B cell (primary cell): ENCODE results near the gene JAG2. TPM values are rescaled to one million over a fixed set of nuclear protein-coding genes. Genes with fewer than 3 reads are reported as not detected.

Source experiments
- ATAC-seq: fragments of 200-7000 bp; cut with Tn5 transposase; one replicate; pipeline ENCODE4 v1.10.0; 2021; ENCODE audit warnings: low read depth, mild to moderate bottlenecking, moderate number of reproducible peaks, moderate library complexity
- CTCF ChIA-PET: fragments of 350-600 bp; sonication (Branson Sonifier 250); formaldehyde crosslinking; loops from one replicate; lab custom pipeline; 2021; ENCODE audit warnings: antibody characterized with exemption, inconsistent platforms; lab: Charles Lee
- POLR2A ChIA-PET: fragments of 350-600 bp; sonication (Branson Sonifier 250); formaldehyde crosslinking; loops from one replicate; lab custom pipeline; 2021; ENCODE audit warnings: antibody characterized with exemption; lab: Charles Lee
- DNase-seq: peaks from one replicate; pipeline ENCODE4 v3.0.0; 2013
- H2AFZ ChIP-seq: 2 replicates; pipeline ENCODE4 v1.6.1; 2012; ENCODE audit warnings: mild to moderate bottlenecking, low read depth, low read length; ENCODE audit not compliant: insufficient read depth, poor library complexity, severe bottlenecking
- H3K27ac ChIP-seq, 2 donors: 1 replicate in 1 of 2; 2 replicates in 1 of 2; pipeline ENCODE4 v1.5.1; 2012 to 2013; ENCODE audit warnings: low read length in 2 of 2, mild to moderate bottlenecking in 2 of 2, moderate library complexity in 1 of 2
- H3K27me3 ChIP-seq, 4 experiments: fragments of 200-600 bp in 1 of 4; sonication (generic) in 1 of 4; replicated peaks in 1 of 4; 1 replicate in 2 of 4; 2 replicates in 2 of 4; pipeline versions ENCODE4 v1.6.1 to v1.7.0; 2013 to 2016; ENCODE audit warnings: low read length in 3 of 4, mild to moderate bottlenecking in 2 of 4, mixed read lengths in 1 of 4, moderate library complexity in 1 of 4; ENCODE audit not compliant: insufficient read depth in 4 of 4, control insufficient read depth in 3 of 4; ENCODE audit errors: control extremely low read depth in 1 of 4
- H3K36me3 ChIP-seq, 2 experiments: replicated peaks in 1 of 2; 1 replicate in 1 of 2; 2 replicates in 1 of 2; pipeline versions ENCODE4 v1.6.1 to v1.7.1; 2013; ENCODE audit warnings: low read length in 1 of 2; ENCODE audit not compliant: insufficient read depth in 2 of 2, control insufficient read depth in 1 of 2; ENCODE audit errors: control extremely low read depth in 1 of 2, extremely low read depth in 1 of 2
- H3K4me1 ChIP-seq, 2 donors: fragments of 200-600 bp in 1 of 2; sonication (generic) in 1 of 2; 1 replicate in 1 of 2; 2 replicates in 1 of 2; pipeline versions ENCODE4 v1.5.1 to v1.6.1; 2013 to 2017; ENCODE audit warnings: low read length in 2 of 2; ENCODE audit not compliant: control insufficient read depth in 2 of 2, insufficient read depth in 2 of 2
- H3K4me2 ChIP-seq: replicated peaks from 2 replicates; pipeline ENCODE3; 2012; ENCODE audit warnings: mild to moderate bottlenecking, low read depth, low read length; ENCODE audit not compliant: poor library complexity, severe bottlenecking
- H3K4me3 ChIP-seq, 5 experiments: fragments of 200-600 bp in 1 of 5; sonication (generic) in 1 of 5; 1 replicate in 3 of 5; 2 replicates in 2 of 5; pipeline versions ENCODE4 v1.5.1 to v1.7.0; 2011 to 2016; ENCODE audit warnings: low read length in 4 of 5, mild to moderate bottlenecking in 4 of 5, low read depth in 2 of 5, control low read depth in 1 of 5, moderate library complexity in 1 of 5; ENCODE audit not compliant: insufficient read depth in 1 of 5; ENCODE audit errors: control extremely low read depth in 1 of 5, extremely low read depth in 1 of 5
- H3K79me2 ChIP-seq: fragments of 200-600 bp; sonication (generic); one replicate; pipeline ENCODE4 v1.6.0; 2016; ENCODE audit warnings: low read length; ENCODE audit not compliant: control insufficient read depth, insufficient read depth
- H3K9ac ChIP-seq: fragments of 200-600 bp; sonication (generic); 2 replicates; pipeline ENCODE4 v1.6.1; 2017; ENCODE audit warnings: mild to moderate bottlenecking, low read length, moderate library complexity
- H3K9me3 ChIP-seq, 3 donors: one replicate each; pipeline versions ENCODE4 v1.6.1 to v1.7.1; 2013; ENCODE audit warnings: low read length in 2 of 3; ENCODE audit not compliant: control insufficient read depth in 2 of 3, insufficient read depth in 1 of 3; ENCODE audit errors: control extremely low read depth in 1 of 3
- H4K20me1 ChIP-seq: 2 replicates; pipeline ENCODE4 v1.6.0; 2012; ENCODE audit warnings: mild to moderate bottlenecking, low read length; ENCODE audit not compliant: insufficient read depth, control insufficient read depth, poor library complexity, severe bottlenecking
- H3K27ac Mint-ChIP-seq: one replicate; pipeline ENCODE4 v1.8.0; 2021; ENCODE audit warnings: mixed read lengths
- H3K27me3 Mint-ChIP-seq: one replicate; pipeline ENCODE4 v1.8.0; 2021; ENCODE audit warnings: mixed read lengths
- H3K4me1 Mint-ChIP-seq: one replicate; pipeline ENCODE4 v1.8.0; 2021; ENCODE audit warnings: mixed read lengths
- H3K4me3 Mint-ChIP-seq: one replicate; pipeline ENCODE4 v1.8.0; 2021; ENCODE audit warnings: mixed read lengths
- H3K9me3 Mint-ChIP-seq: one replicate; pipeline ENCODE4 v1.8.0; 2022; ENCODE audit warnings: mixed read lengths; ENCODE audit not compliant: insufficient read depth
- CTCF ChIP-seq: fragments of 200-600 bp; IDR thresholded peaks from one replicate; pipeline ENCODE4 v1.8.0; 2022; ENCODE audit warnings: antibody characterized with exemption, mild to moderate bottlenecking
- EZH2 ChIP-seq: IDR thresholded peaks from 2 replicates; pipeline ENCODE4 v1.6.1; 2012; ENCODE audit warnings: borderline replicate concordance, low read depth, mild to moderate bottlenecking, moderate library complexity, low read length; ENCODE audit not compliant: insufficient read depth, poor library complexity, severe bottlenecking
- WGBS: methylation state at CpG from one replicate; pipeline ENCODE4 v1.1.5; 2013; ENCODE audit warnings: missing lambda C conversion rate; ENCODE audit not compliant: insufficient coverage; 5-methylcytosine and 5-hydroxymethylcytosine counted together
- intact Hi-C: fragments of 100-400 bp; cut with micrococcal nuclease; formaldehyde crosslinking; loops from one replicate; pipeline ENCODE4 v1.10.0; 2022
- polyA plus RNA-seq: library from polyadenylated mRNA; depleted of rRNA; stranded (reverse); fragments of >200 nt; gene quantifications from 2 replicates; pipeline ENCODE4 v1.2.3, GENCODE V29; 2012
- total RNA-seq, 2 donors: library from RNA; stranded (reverse); fragments of 120-200 nt in 1 of 2; gene quantifications; 1 replicate in 1 of 2; 2 replicates in 1 of 2; pipeline versions ENCODE4 v1.2.3 to v1.2.4, GENCODE V29; 2013 to 2022

Gene JAG2
- total and polyA plus RNA-seq, 2 donors (not counting 1 experiment from before 2014, with no cell fraction given), result 0.27 to 0.34 TPM

GRCh38 chr14:105178069-105178867 is 9.7 kb upstream of the JAG2 start:
- CTCF ChIA-PET, result no interaction called here
- peaks cover 21 to 36% of the 10 kb centered on the region in 2 donors for H3K4me1 ChIP-seq
- no peaks in the 10 kb centered on the region for H3K36me3 ChIP-seq
- no peak overlapping the region for H3K4me2 ChIP-seq
- no peak overlapping the region for H3K27ac ChIP-seq
- intact Hi-C loops, result no loop called here
- H3K4me1 Mint-ChIP-seq, result peaks cover 23% of the 10 kb centered on the region
- no peaks in the 10 kb centered on the region for H3K27me3 Mint-ChIP-seq
- no peak overlapping the region for H3K9ac ChIP-seq
- no peak overlapping the region for H3K4me3 ChIP-seq
- peaks cover 0 to 8% (median 0%) of the 10 kb centered on the region in 4 experiments for H3K27me3 ChIP-seq
- no peak overlapping the region for H3K27ac Mint-ChIP-seq
- peaks cover 18% of the 10 kb centered on the region for H4K20me1 ChIP-seq
- no peak for ATAC-seq
- POLR2A ChIA-PET, result interaction anchor here (0.5 kb wide), 1 partner anchor 314 kb away, joined by 7 read pairs; no protein-coding TSS in a partner anchor
- no peak for DNase-seq
- H3K79me2 ChIP-seq, result peaks cover 5% of the 10 kb centered on the region
- peaks cover 0 to 3% (median 0%) of the 10 kb centered on the region in 3 donors for H3K9me3 ChIP-seq
- 89% methylated on average over 13 of the region's 19 CpGs for WGBS
- TF ChIP-seq EZH2, result no peak
- H2AFZ ChIP-seq, result no peak overlapping the region
- H3K4me3 Mint-ChIP-seq, result no peak overlapping the region
- H3K9me3 Mint-ChIP-seq, result no peaks in the 10 kb centered on the region

- Histone ChIP-seq H2AFZ (no peak overlapping the region), H3K9me3 (peaks cover 0 to 3% (median 0%) of the 10 kb centered on the region in 3 donors), H3K27ac (no peak overlapping the region), H3K4me2 (no peak overlapping the region), H3K27me3 (peaks cover 0 to 4% (median 0%) of the 10 kb centered on the region in 4 experiments), H3K79me2 (peaks cover 5% of the 10 kb centered on the region), H3K4me1 (peaks cover 21 to 36% of the 10 kb centered on the region in 2 donors), H4K20me1 (peaks cover 18% of the 10 kb centered on the region), H3K36me3 (no peaks in the 10 kb centered on the region), H3K9ac (no peak overlapping the region), H3K4me3 (no peak overlapping the region)
- no peaks in the 10 kb centered on the region for H3K27me3 Mint-ChIP-seq
- 89% methylated on average over 11 of the region's 11 CpGs for WGBS
- no peak for ATAC-seq
- CTCF ChIA-PET, result no interaction called here
- no peak for DNase-seq
- no peaks in the 10 kb centered on the region for H3K9me3 Mint-ChIP-seq
- POLR2A ChIA-PET, result no interaction called here
- no peak for TF ChIP-seq CTCF
- TF ChIP-seq EZH2, result no peak
- H3K4me1 Mint-ChIP-seq, result peaks cover 20% of the 10 kb centered on the region
- no peak overlapping the region for H3K4me3 Mint-ChIP-seq
- intact Hi-C loops, result no loop called here
- H3K27ac Mint-ChIP-seq, result no peak overlapping the region
Measured at GRCh38 chr14:105177082-105177481, 8.5 kb upstream of the JAG2 start.
